NCI-H748 (cell line): ENCODE data around the gene USH2A.

Experiments used
- DNase-seq: peaks from one replicate; lab custom pipeline; 2025; ENCODE audit not compliant: unreplicated experiment; lab: John Stamatoyannopoulos, UW

USH2A gene

GRCh38 chr1:216422821-216423520 is at the start of gene USH2A:
TSS of gene USH2A (minus strand) at chr1:216423448. CDS start at chr1:216422336, 1,112 bp downstream.
- peak; percentile 82 for DNase-seq

- DNase-seq = no peak
These were observed 43.0 kb upstream of the USH2A start for GRCh38 chr1:216466162-216466801.

- no peak for DNase-seq
These were observed 41.2 kb upstream of the USH2A start for GRCh38 chr1:216464489-216464888.

- no peak for DNase-seq
These were observed 39.0 kb upstream of the USH2A start for GRCh38 chr1:216462066-216462775.

GRCh38 chr1:216461466-216461865 is 38.2 kb upstream of the USH2A start:
- DNase-seq = no peak

GRCh38 chr1:216459651-216460207 is 36.5 kb upstream of the USH2A start:
- no peak for DNase-seq

- DNase-seq = no peak
These were observed 35.6 kb upstream of the USH2A start for GRCh38 chr1:216458812-216459211.

- DNase-seq = no peak
These were observed 34.1 kb upstream of the USH2A start for GRCh38 chr1:216457356-216457755.

GRCh38 chr1:216456682-216457081 is 33.4 kb upstream of the USH2A start:
- DNase-seq = no peak

GRCh38 chr1:216453777-216454176 is 30.5 kb upstream of the USH2A start:
- no peak for DNase-seq

- DNase-seq = no peak
These were observed 27.0 kb upstream of the USH2A start for GRCh38 chr1:216450227-216450626.

GRCh38 chr1:216448011-216448510 is 24.8 kb upstream of the USH2A start:
- no peak for DNase-seq

- DNase-seq = no peak
These were observed 14.4 kb upstream of the USH2A start for GRCh38 chr1:216437603-216438002.

- no peak for DNase-seq
These were observed 11.0 kb upstream of the USH2A start for GRCh38 chr1:216434232-216434631.

- no peak for DNase-seq
These were observed 9.9 kb upstream of the USH2A start for GRCh38 chr1:216433175-216433574.

- no peak for DNase-seq
These were observed 7.5 kb upstream of the USH2A start for GRCh38 chr1:216430744-216431143.

- no peak for DNase-seq
These were observed 2.3 kb upstream of the USH2A start for GRCh38 chr1:216425577-216425976.

GRCh38 chr1:216420746-216421145 is 2.5 kb downstream of the USH2A start:
- DNase-seq = no peak

GRCh38 chr1:216420263-216420662 is 3.0 kb downstream of the USH2A start:
- no peak for DNase-seq

GRCh38 chr1:216416488-216416887 is 6.8 kb downstream of the USH2A start:
- no peak for DNase-seq

- no peak for DNase-seq
These were observed 13.2 kb downstream of the USH2A start for GRCh38 chr1:216410026-216410425.

- DNase-seq = no peak
These were observed 32.3 kb downstream of the USH2A start for GRCh38 chr1:216390956-216391355.
